Panc1 (cell line): ENCODE results near the gene MECR. TPM values are rescaled to one million over a fixed set of nuclear protein-coding genes. Genes with fewer than 3 reads are reported as not detected.

Experiments used
- ATAC-seq: fragments of 200-7000 bp; cut with Tn5 transposase; 2 replicates; pipeline ENCODE4 v1.9.1; 2020; ENCODE audit warnings: mild to moderate bottlenecking, moderate library complexity
- BruUV-seq: library from RNA; stranded (reverse); fragments of 400-500 nt; replicated peaks from 2 replicates; lab custom pipeline; 2021; lab: Mats Ljungman, UMichigan
- CTCF ChIA-PET: fragments of 300-600 bp; sonication (Branson Sonifier 250); formaldehyde crosslinking; loops from one replicate; lab custom pipeline; 2022; ENCODE audit warnings: antibody characterized with exemption; lab: Charles Lee
- POLR2A ChIA-PET: fragments of 300-600 bp; sonication (Branson Sonifier 250); formaldehyde crosslinking; loops from one replicate; lab custom pipeline; 2022; ENCODE audit warnings: antibody characterized with exemption; lab: Charles Lee
- DNase-seq: peaks from one replicate; pipeline ENCODE4 v3.0.0-alpha.2; 2010; ENCODE audit warnings: low read depth, low spot score
- H3K27ac ChIP-seq: 2 replicates; pipeline ENCODE4 v1.5.1; 2011; ENCODE audit warnings: mild to moderate bottlenecking, low read length, inconsistent platforms
- H3K27me3 ChIP-seq: fragments of 200-500 bp; sonication (Bioruptor generic); 2 replicates; pipeline ENCODE4 v1.6.0; 2014; ENCODE audit warnings: low read length, inconsistent platforms; ENCODE audit not compliant: control insufficient read depth, insufficient read depth
- H3K36me3 ChIP-seq: fragments of 200-500 bp; sonication (Bioruptor generic); 2 replicates; pipeline ENCODE4 v1.5.1; 2014; ENCODE audit warnings: inconsistent platforms, mild to moderate bottlenecking, low read length, moderate library complexity; ENCODE audit not compliant: control insufficient read depth, insufficient read depth
- H3K4me1 ChIP-seq: 2 replicates; pipeline ENCODE4 v1.5.1; 2011; ENCODE audit warnings: inconsistent platforms, mild to moderate bottlenecking, low read length, moderate library complexity; ENCODE audit not compliant: control insufficient read depth, insufficient read depth
- H3K4me3 ChIP-seq, 2 experiments: 2 replicates each; pipeline ENCODE4 v1.5.1; 2011 to 2012; ENCODE audit warnings: low read depth in 2 of 2, low read length in 2 of 2, mild to moderate bottlenecking in 2 of 2, inconsistent platforms in 1 of 2, moderate library complexity in 1 of 2
- H3K9me3 ChIP-seq: fragments of 200-500 bp; sonication (Bioruptor generic); 2 replicates; pipeline ENCODE4 v1.5.1; 2014; ENCODE audit warnings: low read depth, mild to moderate bottlenecking, inconsistent platforms, low read length, moderate library complexity; ENCODE audit not compliant: control insufficient read depth, insufficient read depth
- CTCF ChIP-seq: fragments of 450-650 bp; IDR thresholded peaks from 2 replicates; pipeline ENCODE4 v1.5.1; 2017; ENCODE audit warnings: mild to moderate bottlenecking
- POLR2AphosphoS5 ChIP-seq: IDR thresholded peaks from 2 replicates; pipeline ENCODE4 v1.6.1; 2012; ENCODE audit warnings: mild to moderate bottlenecking, low read depth, low read length, moderate library complexity
- SIN3A ChIP-seq: IDR thresholded peaks from 2 replicates; pipeline ENCODE4 v1.6.1; 2012; ENCODE audit warnings: low read depth, mild to moderate bottlenecking, low read length, moderate library complexity, borderline replicate concordance; ENCODE audit not compliant: insufficient read depth
- TCF7L2 ChIP-seq: IDR thresholded peaks from 2 replicates; pipeline ENCODE4 v1.6.1; 2011; ENCODE audit warnings: mild to moderate bottlenecking, low read depth, low read length, inconsistent platforms
- in situ Hi-C: cut with HindIII; loops from 2 replicates; pipeline ENCODE4 v1.10.0; 2016; ENCODE audit warnings: low sequenced_read_pairs, low pct_unique_long_range_greater_than_20kb
- intact Hi-C: fragments of 100-400 bp; cut with micrococcal nuclease; formaldehyde crosslinking; loops from one replicate; pipeline ENCODE4 v1.10.0; 2022; ENCODE audit not compliant: unreplicated experiment
- total RNA-seq: library from RNA; stranded (reverse); gene quantifications from one replicate; pipeline ENCODE4 v1.2.1, GENCODE V29; 2021; ENCODE audit not compliant: unreplicated experiment
- TF ChIP-seq, protein P1 (sequence below), 2 experiments: IDR thresholded peaks; 2 replicates each; pipeline ENCODE4 v1.6.1; 2011 to 2012; ENCODE audit warnings: low read depth in 2 of 2, control low read depth in 1 of 2, low read length in 1 of 2, mild to moderate bottlenecking in 1 of 2, moderate library complexity in 1 of 2; ENCODE audit not compliant: insufficient read depth in 1 of 2

MECR gene
- total RNA-seq, 1 experiment from 2014 or later, result 25.7 TPM

GRCh38 chr1:29166291-29166878, 64.3 kb downstream of the MECR start:
- ATAC-seq (0 out of 2 replicates have a peak, but pooled peaks have one; percentile 13), DNase-seq (no peak)
- BruUV-seq, result no TSS peak
- intact Hi-C loops, result no loop called here
- Histone ChIP-seq H3K4me1 (peaks cover 7% of the 10 kb centered on the region; the same call in 1 of the 2 replicates), H3K27me3 (no peaks in the 10 kb centered on the region), H3K4me3 (no peak overlapping the region), H3K36me3 (peaks cover 12% of the 10 kb centered on the region), H3K27ac (no peak overlapping the region), H3K9me3 (no peaks in the 10 kb centered on the region)
- ChIA-PET CTCF (interaction anchor here (0.6 kb wide), 1 partner anchor 392 kb away, joined by 3 read pairs; no protein-coding TSS in a partner anchor), POLR2A (no interaction called here)
- in situ Hi-C loops, result no loop called here
- TF ChIP-seq TCF7L2 (no peak), CTCF (no peak), SIN3A (no peak), POLR2AphosphoS5 (no peak)
- TF ChIP-seq, protein P1, sequence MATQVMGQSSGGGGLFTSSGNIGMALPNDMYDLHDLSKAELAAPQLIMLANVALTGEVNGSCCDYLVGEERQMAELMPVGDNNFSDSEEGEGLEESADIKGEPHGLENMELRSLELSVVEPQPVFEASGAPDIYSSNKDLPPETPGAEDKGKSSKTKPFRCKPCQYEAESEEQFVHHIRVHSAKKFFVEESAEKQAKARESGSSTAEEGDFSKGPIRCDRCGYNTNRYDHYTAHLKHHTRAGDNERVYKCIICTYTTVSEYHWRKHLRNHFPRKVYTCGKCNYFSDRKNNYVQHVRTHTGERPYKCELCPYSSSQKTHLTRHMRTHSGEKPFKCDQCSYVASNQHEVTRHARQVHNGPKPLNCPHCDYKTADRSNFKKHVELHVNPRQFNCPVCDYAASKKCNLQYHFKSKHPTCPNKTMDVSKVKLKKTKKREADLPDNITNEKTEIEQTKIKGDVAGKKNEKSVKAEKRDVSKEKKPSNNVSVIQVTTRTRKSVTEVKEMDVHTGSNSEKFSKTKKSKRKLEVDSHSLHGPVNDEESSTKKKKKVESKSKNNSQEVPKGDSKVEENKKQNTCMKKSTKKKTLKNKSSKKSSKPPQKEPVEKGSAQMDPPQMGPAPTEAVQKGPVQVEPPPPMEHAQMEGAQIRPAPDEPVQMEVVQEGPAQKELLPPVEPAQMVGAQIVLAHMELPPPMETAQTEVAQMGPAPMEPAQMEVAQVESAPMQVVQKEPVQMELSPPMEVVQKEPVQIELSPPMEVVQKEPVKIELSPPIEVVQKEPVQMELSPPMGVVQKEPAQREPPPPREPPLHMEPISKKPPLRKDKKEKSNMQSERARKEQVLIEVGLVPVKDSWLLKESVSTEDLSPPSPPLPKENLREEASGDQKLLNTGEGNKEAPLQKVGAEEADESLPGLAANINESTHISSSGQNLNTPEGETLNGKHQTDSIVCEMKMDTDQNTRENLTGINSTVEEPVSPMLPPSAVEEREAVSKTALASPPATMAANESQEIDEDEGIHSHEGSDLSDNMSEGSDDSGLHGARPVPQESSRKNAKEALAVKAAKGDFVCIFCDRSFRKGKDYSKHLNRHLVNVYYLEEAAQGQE (IDR thresholded peaks at IDR 0.05; ENCODE audit: insufficient read depth in 1 of 2, low read depth in 2 of 2, low read length in 1 of 2), result no peak

DNA sequence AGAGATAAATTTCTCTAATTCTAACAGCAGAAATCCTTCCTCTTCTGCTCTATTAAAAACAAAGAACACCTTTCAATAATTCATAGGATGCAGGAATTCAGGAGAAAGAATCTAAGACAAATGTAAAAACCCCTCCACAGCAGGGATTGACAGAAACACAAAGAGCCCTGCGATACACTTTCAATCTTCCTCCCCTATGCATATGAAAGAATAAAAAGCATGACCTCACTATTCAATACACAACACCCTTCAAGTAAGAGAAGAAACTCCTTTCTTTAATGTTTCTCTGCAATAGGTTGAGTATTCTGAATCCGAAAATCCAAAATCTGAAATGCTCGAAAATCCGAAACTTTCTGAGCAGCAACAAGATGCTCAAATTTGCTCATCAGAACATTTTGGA, 66.1 kb downstream of the MECR start:
- H3K27me3 ChIP-seq, result no peaks in the 10 kb centered on the region
- no peak for DNase-seq
- no peak for ATAC-seq
- H3K36me3 ChIP-seq, result peaks cover 23% of the 10 kb centered on the region
- H3K4me1 ChIP-seq, result no peaks in the 10 kb centered on the region
- CTCF ChIA-PET, result no interaction called here
- H3K9me3 ChIP-seq, result no peaks in the 10 kb centered on the region
- intact Hi-C loops (no loop called here), in situ Hi-C loops (no loop called here)
- no TSS peak for BruUV-seq
- H3K4me3 ChIP-seq, result no peak overlapping the region
- POLR2A ChIA-PET, result no interaction called here
- TF ChIP-seq SIN3A (no peak), TCF7L2 (no peak), POLR2AphosphoS5 (no peak), CTCF (no peak)
- TF ChIP-seq, protein P1 (IDR thresholded peaks at IDR 0.05; ENCODE audit: insufficient read depth in 1 of 2, low read depth in 2 of 2, low read length in 1 of 2), result no peak
- H3K27ac ChIP-seq, result no peak overlapping the region
